ENCODE measurements around the gene DPP6.
A peak's percentile ranks its signal among the peaks of the same experiment; 100 is the strongest.

The DPP6 gene

DNA sequence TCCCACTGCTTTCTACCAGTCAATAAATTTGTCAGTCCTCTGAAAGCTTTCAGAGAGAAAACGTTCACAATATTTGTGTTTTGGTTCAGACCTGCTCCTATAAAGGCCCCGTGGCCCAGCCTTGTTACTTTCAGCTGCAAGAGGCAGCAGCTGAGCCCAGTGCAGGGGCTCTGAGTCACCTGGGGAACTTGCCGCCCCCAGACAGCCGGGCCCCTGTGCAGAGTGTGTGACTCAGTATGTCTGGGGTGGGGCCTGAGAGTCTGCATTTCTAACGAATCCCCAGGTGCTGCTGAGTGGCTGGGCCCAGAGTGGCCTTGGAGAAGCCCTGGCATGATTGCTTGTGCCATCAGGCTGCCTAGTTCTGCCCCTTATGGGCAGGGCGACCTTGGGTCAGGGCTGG, 647.2 kb downstream of the DPP6 start:
- DNase-seq (peak; percentile 5), ATAC-seq (peak; percentile 66)

DNA sequence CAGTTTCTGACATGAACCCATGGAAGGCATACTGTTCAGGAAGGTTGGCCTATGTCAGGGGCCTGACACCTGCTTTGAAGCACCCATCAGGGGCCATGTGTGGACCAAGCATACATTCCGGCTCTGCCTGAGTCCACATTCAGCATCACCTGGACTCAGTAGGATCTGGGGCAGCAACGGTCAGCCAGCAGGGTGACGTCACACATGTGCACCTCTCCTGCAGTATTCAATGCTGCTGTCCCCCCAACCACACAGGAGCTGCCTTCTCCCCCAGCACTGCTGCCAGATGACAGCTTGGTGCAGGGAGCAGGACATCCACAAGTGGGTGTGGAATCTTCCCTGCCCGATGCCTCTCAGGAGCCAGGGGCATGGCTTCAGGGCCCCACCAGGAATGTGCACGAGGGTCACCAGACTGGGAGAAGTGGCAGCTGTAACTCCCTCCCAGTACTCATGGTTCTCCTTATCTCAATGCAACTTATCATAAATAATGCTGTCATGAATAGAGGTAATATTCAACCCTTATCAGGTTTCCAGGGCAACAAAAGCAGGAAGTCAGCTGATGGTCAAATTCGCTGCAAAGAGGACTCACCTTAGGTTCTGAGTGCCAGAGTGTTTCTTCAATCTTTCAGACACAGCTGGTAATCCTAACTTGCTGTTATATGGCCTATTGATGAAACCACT, 657.8 kb downstream of the DPP6 start:
- DNase-seq (no peak), ATAC-seq (no peak)

DNA sequence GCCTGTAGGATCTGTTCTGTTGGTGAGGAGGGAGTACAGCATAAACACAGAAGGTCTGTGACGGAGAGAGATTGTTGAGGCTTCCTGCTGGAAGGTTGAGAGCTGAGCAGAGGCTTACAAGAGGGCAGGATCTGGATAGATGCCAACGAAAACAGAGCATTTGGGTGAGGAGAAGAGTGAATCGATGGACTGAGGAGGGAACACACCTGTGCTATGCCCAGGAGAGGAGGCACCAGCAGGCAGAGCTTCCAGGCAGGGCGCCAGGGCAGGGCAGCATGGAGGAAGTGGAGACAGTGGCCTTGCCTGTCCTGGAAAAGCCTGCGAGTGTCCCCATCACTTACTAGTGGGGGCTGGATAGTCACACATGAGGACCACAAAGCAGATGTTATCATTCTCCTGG, 667.8 kb downstream of the DPP6 start:
- DNase-seq (no peak), ATAC-seq (no peak)

DNA sequence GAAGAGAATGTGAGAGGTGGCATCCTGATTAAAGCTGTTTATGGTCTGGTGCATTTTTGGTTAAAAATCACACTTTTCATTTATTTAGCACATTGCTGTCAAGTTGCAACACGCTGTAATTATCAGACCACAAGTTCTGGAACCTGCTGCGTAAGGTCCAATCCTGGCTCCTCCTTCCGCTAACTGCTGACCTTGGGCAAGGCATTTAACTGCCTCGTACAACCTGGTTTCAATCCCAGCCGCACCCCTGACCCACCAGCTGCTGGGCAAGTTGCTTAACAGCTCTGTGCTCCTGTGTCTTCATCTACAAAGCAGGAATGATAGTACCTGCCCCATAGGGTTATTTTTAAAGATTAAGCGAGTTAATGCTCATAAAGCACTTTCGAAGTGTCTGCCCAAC, 668.9 kb downstream of the DPP6 start:
- ATAC-seq (no peak), DNase-seq (no peak)

DNA sequence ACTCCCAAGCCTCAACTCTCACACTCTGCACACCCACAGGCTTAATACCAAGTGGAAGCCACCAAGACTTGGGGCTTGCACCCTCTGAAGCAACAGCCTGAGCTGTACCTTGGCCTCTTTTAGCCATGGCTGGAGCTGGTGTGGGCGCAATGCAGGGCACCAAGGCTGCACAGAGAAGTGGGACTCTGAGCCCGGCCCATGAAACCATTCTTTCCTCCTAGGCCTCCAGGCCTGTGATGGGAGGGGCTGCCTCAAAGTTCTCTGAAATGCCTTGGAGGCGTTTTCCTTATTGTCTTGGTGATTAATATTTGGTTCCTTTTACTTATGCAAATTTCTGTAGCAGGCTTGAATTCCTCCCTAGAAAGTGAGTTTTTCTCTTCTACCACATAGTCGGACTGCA, 674.2 kb downstream of the DPP6 start:
- DNase-seq (no peak), ATAC-seq (no peak)

DNA sequence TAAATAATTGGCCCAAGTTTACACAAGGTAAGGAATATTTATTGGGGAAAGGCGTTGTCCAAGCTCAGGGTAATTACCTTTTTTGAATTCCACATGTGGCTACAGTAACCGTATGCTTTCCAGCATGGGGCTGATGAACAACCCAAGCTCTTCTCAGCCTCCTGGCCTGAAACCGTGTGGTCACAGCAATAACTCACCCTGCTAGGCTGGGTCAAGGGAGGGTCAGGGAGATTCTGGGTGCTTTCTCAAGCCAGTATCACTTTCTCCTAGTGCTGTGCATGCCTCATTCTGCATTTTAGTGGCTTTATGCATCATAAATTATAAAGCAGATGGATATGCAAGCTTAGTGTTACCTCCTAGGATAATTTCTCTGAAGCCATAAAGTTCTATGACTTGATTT, 676.9 kb downstream of the DPP6 start:
- no peak for DNase-seq
- no peak for ATAC-seq

DNA sequence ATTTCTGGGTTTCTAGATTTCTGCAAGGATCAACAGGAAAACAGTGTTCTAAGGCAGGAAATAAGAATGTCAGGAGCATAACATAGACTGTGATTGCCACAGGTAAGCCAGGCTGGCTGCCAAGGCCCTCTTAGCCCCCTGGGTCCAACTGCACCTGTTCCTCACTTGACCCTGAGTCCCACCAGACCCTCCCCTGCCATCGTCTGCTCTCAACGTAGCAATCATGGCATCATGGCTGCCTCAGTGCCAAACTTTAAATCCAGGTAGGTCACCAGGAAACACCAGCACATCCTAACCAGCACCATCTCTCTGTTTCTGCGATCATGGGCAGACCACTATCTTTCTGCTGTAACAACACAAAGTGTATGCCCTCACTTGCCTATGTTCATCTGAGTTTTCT, 683.6 kb downstream of the DPP6 start:
- DNase-seq: no peak

DNA sequence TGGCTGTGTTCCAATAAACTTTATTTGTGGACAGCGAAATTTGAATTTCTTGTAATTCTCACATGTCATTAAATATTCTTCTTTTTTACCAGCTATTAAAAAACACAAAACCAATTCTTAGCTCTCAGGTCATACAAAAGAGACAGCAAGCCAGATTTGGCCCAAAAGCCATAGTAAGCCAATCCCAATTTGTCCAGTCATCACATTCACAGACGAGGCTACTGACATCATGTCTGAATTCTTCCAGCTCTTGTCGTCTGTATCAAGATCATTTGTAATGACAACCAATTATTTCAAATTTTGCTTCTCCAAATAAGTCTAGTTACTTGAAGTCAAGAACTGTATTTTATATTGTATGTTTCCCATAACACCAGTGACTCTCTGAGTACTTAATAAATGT, 684.2 kb downstream of the DPP6 start:
- no peak for ATAC-seq
- no peak for DNase-seq

More for the DNA sequence above, 683.6 kb downstream of the DPP6 start:
- no peak for ATAC-seq

DNA sequence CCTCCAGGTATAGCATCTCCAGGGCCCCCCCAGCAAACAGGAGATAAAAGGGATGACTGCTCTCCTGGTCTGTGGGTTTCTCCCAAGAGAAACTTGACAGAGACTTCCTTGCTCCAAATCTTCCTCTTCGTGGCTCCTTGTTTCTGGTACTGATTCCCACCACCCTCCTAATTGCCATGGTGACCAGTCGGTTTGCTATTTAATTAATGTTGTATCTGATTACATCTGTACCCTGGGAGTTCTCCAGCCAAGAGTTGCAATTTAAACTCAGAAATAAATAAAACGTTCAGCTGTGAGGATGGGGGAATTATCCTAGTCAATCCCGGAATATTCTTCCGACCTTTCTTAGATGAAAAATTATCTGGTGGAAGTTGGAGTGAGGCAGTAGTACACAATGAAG, 686.0 kb downstream of the DPP6 start:
- ATAC-seq (no peak), DNase-seq (no peak)

DNA sequence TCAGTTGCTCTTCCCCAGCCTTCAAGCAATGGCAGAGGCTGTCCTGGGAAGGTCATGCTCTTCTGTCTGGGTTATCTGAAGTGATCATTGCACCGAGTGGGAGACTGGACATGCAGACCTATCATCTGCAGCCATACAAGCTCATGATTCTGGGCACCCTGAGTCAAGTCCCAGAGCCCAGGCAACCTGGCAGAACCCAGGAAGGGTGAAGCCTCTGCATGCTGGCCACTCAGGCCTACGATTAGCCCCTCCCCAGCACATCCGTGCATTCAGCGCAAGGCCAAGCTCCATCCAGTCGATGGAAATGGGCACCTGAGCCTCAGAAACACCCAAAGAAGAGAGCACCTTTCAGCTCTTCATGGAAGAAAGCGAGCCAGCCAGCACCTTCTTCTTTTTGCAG, 688.9 kb downstream of the DPP6 start:
- DNase-seq (no peak), ATAC-seq (no peak)

DNA sequence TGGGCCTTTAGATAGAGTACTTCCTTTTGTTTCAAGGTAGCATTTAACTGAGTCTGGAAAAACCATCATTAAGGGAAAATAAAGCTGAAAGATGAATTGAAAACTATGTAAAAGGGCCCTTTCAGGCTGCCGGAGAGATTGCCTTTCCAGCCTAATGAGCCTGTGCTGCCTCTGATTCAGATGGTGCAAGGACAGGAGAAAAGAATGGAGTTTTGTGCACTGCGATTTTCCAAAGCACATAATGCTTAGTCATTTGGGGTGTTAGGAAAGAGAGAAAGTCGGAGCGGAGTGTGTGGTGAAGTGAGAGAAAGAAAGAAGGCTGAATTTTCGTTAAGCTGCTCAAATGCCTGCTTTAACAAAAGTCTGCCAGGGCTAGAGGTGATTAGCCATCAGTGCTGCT, 691.0 kb downstream of the DPP6 start:
- ATAC-seq (no peak), DNase-seq (no peak)

DNA sequence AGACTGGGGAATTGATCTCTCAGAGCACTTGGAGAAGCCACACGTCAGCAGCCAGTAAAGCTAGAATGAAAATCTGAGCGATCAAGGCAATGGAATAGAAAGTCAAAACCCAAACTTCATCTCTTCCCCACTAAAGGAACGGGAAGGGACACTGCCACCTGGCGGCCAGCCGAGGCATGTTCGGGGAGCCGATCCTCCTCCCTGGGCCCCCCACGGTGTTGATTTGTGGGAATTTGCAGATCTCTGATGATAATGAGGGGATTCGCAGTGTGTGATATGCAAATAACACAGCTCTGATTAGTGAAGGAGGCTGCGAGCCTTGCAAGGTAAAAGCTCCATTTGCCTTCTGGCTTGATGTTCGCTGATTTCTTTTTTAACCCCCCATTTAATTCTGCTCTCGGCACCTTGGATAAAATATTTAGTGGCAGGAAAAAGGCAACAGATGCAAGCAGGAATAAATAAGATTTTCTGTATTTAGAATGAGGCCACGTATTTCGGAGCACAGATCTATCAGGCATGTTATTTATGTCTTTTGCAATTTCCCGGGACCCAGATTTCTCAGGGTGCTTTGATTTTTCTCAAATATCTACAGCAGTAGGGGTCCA, 692.2 kb downstream of the DPP6 start:
- ATAC-seq (no peak), DNase-seq (peak; percentile 43)

DNA sequence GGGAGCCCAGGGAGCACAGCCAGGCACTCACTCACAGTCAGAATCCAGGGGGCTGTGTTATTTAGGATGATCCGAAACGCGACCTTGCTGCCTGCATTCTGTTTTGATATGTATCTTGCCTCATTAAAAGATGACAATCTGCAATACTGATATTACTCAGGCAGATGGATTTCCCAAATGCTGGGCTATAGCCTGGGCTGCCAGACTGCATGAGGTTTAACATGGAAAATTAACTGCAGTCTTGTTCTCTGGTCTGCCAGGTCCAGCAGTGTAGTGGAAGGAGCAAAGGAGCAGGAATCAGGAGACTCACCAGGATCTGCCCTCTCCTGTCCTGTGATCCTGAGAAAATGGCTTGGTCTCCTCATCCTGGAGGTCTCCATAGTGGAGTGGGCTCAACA, 692.7 kb downstream of the DPP6 start:
- DNase-seq (no peak), ATAC-seq (no peak)

DNA sequence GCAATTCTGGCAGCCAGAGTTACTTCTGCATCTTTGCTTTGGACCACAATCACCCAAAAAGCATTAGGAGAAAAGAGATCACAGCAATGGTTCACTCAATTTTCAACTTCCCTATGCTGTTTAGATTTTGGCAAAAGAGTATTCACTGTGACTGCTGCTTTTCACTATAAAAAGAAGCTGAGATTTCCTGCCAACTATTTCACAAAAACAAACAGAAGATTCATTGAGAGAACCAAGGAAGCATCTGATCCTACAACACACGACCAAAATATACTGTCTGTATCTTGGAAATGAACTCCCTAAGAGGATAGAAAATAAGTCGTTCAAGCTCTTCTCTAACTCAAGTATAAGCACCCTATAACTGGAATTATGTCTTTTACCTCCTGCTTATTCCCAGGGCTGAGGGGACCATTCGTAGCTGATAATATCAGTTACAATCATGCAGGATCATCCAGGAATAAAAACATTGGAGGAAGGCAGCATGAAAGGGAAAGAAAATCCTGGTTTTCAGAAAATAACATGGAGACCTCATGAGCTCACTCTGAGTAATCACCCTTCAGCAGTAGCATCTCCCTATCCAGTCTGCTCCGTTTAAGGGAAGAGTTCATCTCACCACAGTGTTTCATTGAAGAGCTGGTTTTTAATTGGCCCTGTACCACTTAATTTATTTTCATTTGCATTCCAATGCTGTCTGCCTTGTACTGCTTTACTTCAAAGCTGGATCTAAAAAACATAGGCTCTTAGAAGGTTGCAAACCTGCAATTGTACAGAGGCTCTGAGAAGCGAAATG, 694.6 kb downstream of the DPP6 start:
- ATAC-seq (no peak), DNase-seq (no peak)

DNA sequence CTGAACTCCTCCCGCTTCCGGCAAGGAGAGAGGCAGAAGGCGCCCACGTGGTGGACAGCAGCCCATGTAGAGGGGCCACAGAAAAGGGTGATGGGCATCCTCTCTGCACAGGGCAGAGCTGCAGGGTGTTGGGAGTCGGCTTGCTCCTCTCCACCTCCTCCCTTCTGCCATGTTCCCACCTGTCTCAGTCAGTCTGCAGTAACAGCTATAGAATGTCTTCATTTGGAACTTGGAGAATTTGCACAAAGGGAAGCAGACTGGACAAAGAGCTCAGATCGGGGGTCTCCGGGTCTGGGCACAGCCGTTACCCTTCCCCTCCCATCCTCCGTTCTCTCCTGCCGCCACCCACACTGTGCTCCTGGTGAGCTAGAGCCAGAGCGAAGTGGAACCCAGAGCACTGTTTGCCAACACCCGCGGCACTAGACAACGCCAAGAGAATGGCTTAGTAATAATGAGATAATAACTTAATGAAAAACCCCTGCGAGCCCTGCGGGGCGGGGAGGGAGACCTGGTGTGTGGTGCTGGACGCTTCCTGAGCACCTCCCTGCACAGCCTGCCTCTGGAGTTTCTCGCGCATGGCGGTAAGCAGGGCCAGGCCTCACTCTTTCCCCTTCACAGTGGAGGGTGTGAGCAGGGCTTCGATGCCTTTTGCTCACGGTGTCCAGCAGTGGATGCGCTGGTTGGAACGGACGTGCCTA, 696.0 kb downstream of the DPP6 start:
- no peak for DNase-seq
- no peak for ATAC-seq

DNA sequence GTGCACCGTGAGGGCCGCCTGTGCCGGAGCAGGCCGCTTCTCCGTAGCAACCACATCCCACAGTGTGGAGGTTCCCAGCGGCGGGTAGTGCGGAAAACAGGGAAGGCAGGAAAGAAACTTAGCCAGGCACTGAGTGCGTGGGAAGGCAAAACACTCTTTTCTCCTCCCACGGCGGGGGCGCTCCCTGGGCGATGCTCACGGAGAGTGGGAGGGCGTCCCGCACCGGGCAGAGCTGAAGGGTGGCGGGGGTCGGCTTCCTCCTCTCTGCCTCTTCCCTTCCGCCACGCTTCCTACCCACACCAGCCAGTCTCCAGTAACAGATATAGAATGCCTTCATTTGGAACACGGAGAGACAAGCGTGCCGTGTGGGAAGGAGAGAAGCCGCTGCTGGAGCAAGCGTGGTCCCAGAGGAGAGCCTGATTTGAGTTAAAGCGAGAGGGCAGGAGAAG, 698.2 kb downstream of the DPP6 start:
- ATAC-seq (no peak), DNase-seq (no peak)

DNA sequence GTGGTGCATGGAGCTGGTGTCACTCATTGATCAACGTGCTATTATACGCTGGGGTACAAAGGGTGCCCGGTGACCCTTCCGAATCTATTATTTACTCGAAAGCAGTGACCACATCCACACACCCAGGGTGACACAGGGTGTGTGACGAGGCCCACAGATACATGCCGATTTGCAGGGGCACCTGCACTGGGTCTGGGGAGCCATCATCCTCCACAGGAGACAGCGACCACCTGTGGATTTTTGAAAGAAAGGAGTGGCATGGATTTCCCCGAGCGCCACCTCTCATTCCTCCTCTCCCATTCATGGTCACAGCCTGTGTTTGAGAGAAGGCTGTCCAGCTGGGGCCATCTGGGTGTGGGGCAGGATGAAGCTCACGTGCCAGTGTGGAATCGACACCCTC, 701.0 kb downstream of the DPP6 start:
- no peak for ATAC-seq
- DNase-seq: no peak

DNA sequence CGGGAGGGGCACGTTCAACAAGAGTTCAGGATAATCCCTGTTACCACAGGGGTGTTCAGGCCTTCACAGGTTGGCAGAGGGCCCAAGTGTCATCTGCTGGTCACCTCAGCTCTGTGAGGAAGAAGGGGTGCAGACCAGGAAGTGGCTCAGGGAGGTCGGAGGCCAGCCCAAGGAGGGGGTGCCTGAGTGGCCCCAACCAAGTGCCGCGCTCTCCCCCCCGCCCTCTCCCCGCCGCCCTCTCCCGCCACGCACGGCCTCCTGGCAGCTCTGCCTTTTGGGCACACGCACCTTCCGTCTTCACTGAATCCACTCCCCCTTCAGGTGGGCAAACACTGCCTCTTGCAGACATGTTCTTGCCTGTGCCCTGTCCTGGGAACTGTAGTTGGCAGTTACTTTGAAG, 705.6 kb downstream of the DPP6 start:
- ATAC-seq (no peak), DNase-seq (no peak)

DNA sequence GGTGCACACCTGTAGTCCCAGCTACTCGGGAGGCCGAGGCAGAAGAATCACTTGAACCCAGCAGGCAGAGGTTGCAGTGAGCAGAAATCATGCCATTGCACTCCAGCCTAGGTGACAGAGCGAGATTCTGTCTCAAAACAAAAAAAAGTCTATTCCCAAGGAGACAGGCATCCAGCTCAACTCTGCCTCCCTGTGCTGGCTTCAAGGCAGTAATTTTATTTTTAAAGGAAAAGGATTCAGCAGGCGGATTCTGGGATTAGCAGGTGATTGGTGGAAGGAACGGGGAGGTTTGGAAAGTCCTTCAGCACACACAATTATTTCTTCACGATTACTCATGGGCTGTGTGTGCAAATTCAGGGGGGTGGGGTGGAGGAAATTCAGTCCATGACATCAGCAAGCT, 707.8 kb downstream of the DPP6 start:
- ATAC-seq (no peak), DNase-seq (no peak)

DNA sequence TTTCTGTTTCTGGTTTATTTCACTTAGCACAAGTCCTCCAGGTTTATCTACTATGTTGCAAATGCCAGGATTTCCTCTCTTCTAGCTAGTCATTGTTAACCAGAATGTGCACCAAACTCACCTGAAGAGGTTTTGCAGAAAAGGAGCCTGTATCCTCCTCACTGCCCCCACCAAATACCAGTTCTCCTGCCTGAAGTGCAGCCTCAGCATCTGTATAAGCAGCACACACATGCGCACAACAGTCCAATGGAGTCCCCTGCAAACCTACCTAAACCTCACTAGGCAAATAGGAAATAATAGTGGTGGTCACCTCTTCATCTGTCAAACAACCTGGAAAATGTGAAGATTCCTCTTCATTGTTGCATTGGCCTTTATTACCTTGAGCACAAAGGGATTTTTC, 712.9 kb downstream of the DPP6 start:
- ATAC-seq: no peak

DNA sequence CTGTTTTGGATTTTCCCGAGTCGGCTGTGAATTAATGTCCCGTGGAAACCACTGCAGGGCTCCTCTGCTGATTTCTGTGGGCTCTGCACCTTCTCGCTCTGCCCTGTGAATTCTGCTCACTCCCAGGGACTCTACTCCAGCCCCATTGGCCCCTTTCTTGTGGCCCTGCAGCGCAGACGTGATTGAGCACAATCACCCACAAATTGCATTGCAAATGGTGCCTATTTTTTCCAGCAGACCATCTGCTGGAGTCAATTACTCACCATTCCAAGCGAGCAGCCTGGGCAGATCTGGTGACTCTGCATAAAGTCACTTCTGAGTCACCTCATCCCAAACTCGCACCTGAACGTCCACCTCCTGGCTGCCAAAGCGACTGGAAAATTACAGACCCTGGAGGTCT, 714.9 kb downstream of the DPP6 start:
- ATAC-seq: no peak
- DNase-seq: no peak

More for the DNA sequence above, 712.9 kb downstream of the DPP6 start:
- DNase-seq: no peak

DNA sequence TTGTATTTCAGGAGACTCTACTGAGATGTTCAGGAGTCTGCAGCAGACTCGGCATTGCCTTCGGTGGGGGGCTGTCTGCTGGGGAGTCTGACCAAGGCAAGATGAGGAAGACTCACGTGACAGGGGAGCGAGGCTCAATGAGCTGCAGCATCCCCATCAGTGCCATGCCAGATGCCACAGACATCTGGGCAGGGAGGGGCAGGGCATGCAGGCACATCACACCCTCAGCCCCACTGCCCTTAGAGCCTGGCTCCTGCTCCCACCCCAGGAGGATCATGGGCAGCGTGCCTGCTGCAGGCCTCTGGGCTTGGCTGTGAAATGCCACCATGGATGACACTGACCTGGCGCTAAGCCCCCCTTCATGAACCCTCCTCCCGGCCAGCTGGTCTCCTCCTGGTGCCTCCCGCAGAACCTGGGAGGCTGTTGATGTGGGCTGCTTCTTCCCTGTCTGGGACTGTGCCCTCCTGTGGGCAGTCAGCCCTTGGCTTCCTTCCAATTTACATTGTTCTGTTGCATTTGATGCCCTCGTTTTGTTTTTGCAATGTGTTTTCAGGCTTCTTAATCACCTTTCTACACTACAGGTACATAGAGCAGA, 715.7 kb downstream of the DPP6 start:
- DNase-seq (no peak), ATAC-seq (no peak)

DNA sequence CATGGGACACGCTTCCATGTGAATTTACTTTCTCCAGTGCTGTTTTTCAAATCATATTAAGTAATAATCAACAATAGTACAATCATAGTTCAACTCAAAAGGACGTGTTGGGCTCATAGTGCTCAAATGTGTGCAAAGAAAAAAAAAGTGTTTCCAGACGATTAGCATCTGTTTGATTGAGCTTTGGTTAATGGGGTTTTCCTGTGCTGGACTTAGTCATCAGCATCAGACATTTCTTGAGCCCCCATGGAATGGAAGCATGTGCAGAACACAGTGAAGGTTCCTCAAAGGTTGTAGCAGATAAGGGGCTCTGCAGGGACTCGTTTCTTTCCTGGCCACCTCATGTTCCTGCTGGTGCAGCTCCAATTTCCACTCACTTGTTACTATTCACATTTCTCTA, 716.8 kb downstream of the DPP6 start:
- ATAC-seq: no peak
- no peak for DNase-seq

Data from stimulated activated naive CD8-positive, alpha-beta T cell treated with anti-CD3 and anti-CD28 coated beads, Interleukin-15, Interleukin-2, amounts not matched to agents 100 U/mL and 50 U/mL, for 24 hours (primary cell).